CD8-positive, alpha-beta memory T cell (primary cell): Measurements from ENCODE around the gene C16orf78. TPM values are rescaled to one million over a fixed set of nuclear protein-coding genes. Genes with fewer than 3 reads are reported as not detected.

Experiments
- CTCF ChIA-PET: fragments of 350-600 bp; sonication (Branson Sonifier 250); formaldehyde crosslinking; loops from one replicate; lab custom pipeline; 2021; ENCODE audit warnings: antibody characterized with exemption; lab: Charles Lee
- POLR2A ChIA-PET: fragments of 350-600 bp; sonication (Branson Sonifier 250); formaldehyde crosslinking; loops from one replicate; lab custom pipeline; 2021; ENCODE audit warnings: antibody characterized with exemption; lab: Charles Lee
- DNase-seq, 5 donors: peaks; one replicate each; pipeline versions ENCODE4 v3.0.0 to v3.0.0-alpha.2; 2020 to 2022; ENCODE audit warnings: mixed read lengths in 1 of 5
- H3K27ac ChIP-seq: one replicate; pipeline ENCODE4 v1.7.0; 2013; ENCODE audit warnings: low read depth, mild to moderate bottlenecking, low read length, moderate library complexity
- H3K27me3 ChIP-seq: 2 replicates; pipeline ENCODE4 v1.7.0; 2013; ENCODE audit warnings: low read length, mild to moderate bottlenecking; ENCODE audit not compliant: insufficient read depth, poor library complexity, severe bottlenecking
- H3K36me3 ChIP-seq: 2 replicates; pipeline ENCODE4 v1.7.0; 2013; ENCODE audit warnings: mild to moderate bottlenecking, low read length, moderate library complexity; ENCODE audit not compliant: insufficient read depth
- H3K4me1 ChIP-seq: 2 replicates; pipeline ENCODE4 v1.7.0; 2013; ENCODE audit warnings: mild to moderate bottlenecking, low read length, moderate library complexity; ENCODE audit not compliant: insufficient read depth
- H3K4me3 ChIP-seq: 2 replicates; pipeline ENCODE4 v1.7.0; 2013; ENCODE audit warnings: mild to moderate bottlenecking, low read length
- H3K9me3 ChIP-seq: 2 replicates; pipeline ENCODE4 v1.7.0; 2013; ENCODE audit warnings: mild to moderate bottlenecking, low read length
- H3K27ac Mint-ChIP-seq, 8 donors: one replicate each; pipeline ENCODE4 v1.8.0; 2020 to 2021; ENCODE audit warnings: mixed read lengths in 8 of 8, mild to moderate bottlenecking in 6 of 8, inconsistent platforms in 3 of 8, moderate library complexity in 3 of 8
- H3K27me3 Mint-ChIP-seq, 2 donors: one replicate each; pipeline ENCODE4 v1.8.0; 2020 to 2021; ENCODE audit warnings: mixed read lengths in 2 of 2, mild to moderate bottlenecking in 1 of 2, moderate library complexity in 1 of 2
- H3K36me3 Mint-ChIP-seq, 3 donors: one replicate each; pipeline ENCODE4 v1.8.0; 2020 to 2021; ENCODE audit warnings: mixed read lengths in 3 of 3, inconsistent platforms in 1 of 3, mild to moderate bottlenecking in 1 of 3
- H3K4me1 Mint-ChIP-seq, 3 donors: one replicate each; pipeline ENCODE4 v1.8.0; 2020 to 2021; ENCODE audit warnings: mixed read lengths in 3 of 3, inconsistent platforms in 1 of 3, mild to moderate bottlenecking in 1 of 3
- H3K4me3 Mint-ChIP-seq, 7 donors: one replicate each; pipeline ENCODE4 v1.8.0; 2020 to 2021; ENCODE audit warnings: mixed read lengths in 7 of 7, mild to moderate bottlenecking in 6 of 7, moderate library complexity in 4 of 7, inconsistent platforms in 2 of 7
- H3K9me3 Mint-ChIP-seq, 5 donors: one replicate each; pipeline ENCODE4 v1.8.0; 2020 to 2022; ENCODE audit warnings: mixed read lengths in 5 of 5, mild to moderate bottlenecking in 3 of 5, moderate library complexity in 2 of 5, inconsistent platforms in 1 of 5
- polyA plus RNA-seq: library from polyadenylated mRNA; unstranded; fragments of 300-500 nt; fragmentation: Illumina TruSeq; gene quantifications from one replicate; pipeline ENCODE4 v1.2.3, GENCODE V29; 2021
- total RNA-seq, 2 experiments: library from RNA; stranded (reverse); gene quantifications; one replicate each; pipeline ENCODE4 v1.2.3, GENCODE V29; 2021

The C16orf78 gene
- total and polyA plus RNA-seq, 3 experiments from 2014 or later = not detected

GRCh38 chr16:49365711-49366509 is 7.7 kb upstream of the C16orf78 start:
- H3K36me3 Mint-ChIP-seq = no peaks in the 10 kb centered on the region
- peaks cover 4 to 7% of the 10 kb centered on the region in 2 donors for H3K27me3 Mint-ChIP-seq
- DNase-seq = no peak
- H3K4me3 Mint-ChIP-seq = no peak overlapping the region
- H3K27ac ChIP-seq = no peak overlapping the region
- no peaks in the 10 kb centered on the region for H3K4me1 ChIP-seq
- no peaks in the 10 kb centered on the region for H3K4me1 Mint-ChIP-seq
- no peak overlapping the region for H3K4me3 ChIP-seq
- H3K27me3 ChIP-seq = no peaks in the 10 kb centered on the region
- no peak overlapping the region for H3K27ac Mint-ChIP-seq
- no peaks in the 10 kb centered on the region for H3K36me3 ChIP-seq
- peaks cover 0 to 2% (median 0%) of the 10 kb centered on the region in 5 donors for H3K9me3 Mint-ChIP-seq
- H3K9me3 ChIP-seq = no peaks in the 10 kb centered on the region
- ChIA-PET POLR2A (no interaction called here), CTCF (no interaction called here)

- Histone ChIP-seq H3K27me3 (no peaks in the 10 kb centered on the region), H3K36me3 (no peaks in the 10 kb centered on the region), H3K4me3 (no peak overlapping the region), H3K27ac (no peak overlapping the region), H3K4me1 (no peaks in the 10 kb centered on the region), H3K9me3 (no peaks in the 10 kb centered on the region)
- no peak overlapping the region for H3K4me3 Mint-ChIP-seq
- H3K27ac Mint-ChIP-seq = no peak overlapping the region
- H3K27me3 Mint-ChIP-seq = peaks cover 4% of the 10 kb centered on the region in 2 donors
- ChIA-PET POLR2A (no interaction called here), CTCF (no interaction called here)
- no peak for DNase-seq
- H3K36me3 Mint-ChIP-seq = no peaks in the 10 kb centered on the region
- H3K9me3 Mint-ChIP-seq = peaks cover 0 to 2% (median 0%) of the 10 kb centered on the region in 5 donors
- H3K4me1 Mint-ChIP-seq = no peaks in the 10 kb centered on the region
These were observed 6.9 kb upstream of the C16orf78 start for GRCh38 chr16:49366669-49367068.

- Histone ChIP-seq H3K36me3 (no peaks in the 10 kb centered on the region), H3K27ac (no peak overlapping the region), H3K4me1 (no peaks in the 10 kb centered on the region), H3K9me3 (no peaks in the 10 kb centered on the region), H3K27me3 (no peaks in the 10 kb centered on the region), H3K4me3 (no peak overlapping the region)
- no peak overlapping the region for H3K27ac Mint-ChIP-seq
- no peak overlapping the region for H3K4me3 Mint-ChIP-seq
- no peaks in the 10 kb centered on the region for H3K36me3 Mint-ChIP-seq
- peaks cover 0 to 2% (median 0%) of the 10 kb centered on the region in 5 donors for H3K9me3 Mint-ChIP-seq
- H3K27me3 Mint-ChIP-seq = peaks cover 0 to 6% of the 10 kb centered on the region in 2 donors
- POLR2A ChIA-PET = no interaction called here
- H3K4me1 Mint-ChIP-seq = no peaks in the 10 kb centered on the region
- CTCF ChIA-PET = no interaction called here
- no peak for DNase-seq
These were observed 3.7 kb upstream of the C16orf78 start for GRCh38 chr16:49369651-49370611.

- H3K27me3 Mint-ChIP-seq = peaks cover 4 to 19% of the 10 kb centered on the region in 2 donors
- Histone ChIP-seq H3K9me3 (no peaks in the 10 kb centered on the region), H3K27me3 (no peaks in the 10 kb centered on the region), H3K4me1 (no peaks in the 10 kb centered on the region), H3K27ac (no peak overlapping the region), H3K4me3 (no peak overlapping the region), H3K36me3 (no peaks in the 10 kb centered on the region)
- peaks cover 0 to 2% (median 0%) of the 10 kb centered on the region in 5 donors for H3K9me3 Mint-ChIP-seq
- CTCF ChIA-PET = no interaction called here
- no peak overlapping the region for H3K27ac Mint-ChIP-seq
- H3K36me3 Mint-ChIP-seq = no peaks in the 10 kb centered on the region
- DNase-seq = no peak
- H3K4me3 Mint-ChIP-seq = no peak overlapping the region
- POLR2A ChIA-PET = no interaction called here
- H3K4me1 Mint-ChIP-seq = no peaks in the 10 kb centered on the region
These were observed 2.6 kb downstream of the C16orf78 start for GRCh38 chr16:49376206-49376605.

GRCh38 chr16:49377196-49377755 is 3.7 kb downstream of the C16orf78 start:
- Mint-ChIP-seq H3K4me3 (no peak overlapping the region), H3K4me1 (no peaks in the 10 kb centered on the region), H3K27ac (no peak overlapping the region), H3K36me3 (no peaks in the 10 kb centered on the region), H3K9me3 (peaks cover 0 to under 1% (median 0%) of the 10 kb centered on the region in 5 donors), H3K27me3 (peaks cover 4 to 19% of the 10 kb centered on the region in 2 donors)
- Histone ChIP-seq H3K36me3 (no peaks in the 10 kb centered on the region), H3K9me3 (no peaks in the 10 kb centered on the region), H3K27me3 (no peaks in the 10 kb centered on the region), H3K4me1 (no peaks in the 10 kb centered on the region), H3K27ac (no peak overlapping the region), H3K4me3 (no peak overlapping the region)
- no peak for DNase-seq
- ChIA-PET CTCF (no interaction called here), POLR2A (no interaction called here)

- H3K9me3 Mint-ChIP-seq = peaks cover 0 to 7% (median 2%) of the 10 kb centered on the region in 5 donors
- ChIA-PET CTCF (no interaction called here), POLR2A (no interaction called here)
These were observed 4.6 kb downstream of the C16orf78 start for GRCh38 chr16:49378238-49378637.

GRCh38 chr16:49378816-49379215 is 5.2 kb downstream of the C16orf78 start:
- H3K4me1 Mint-ChIP-seq = no peaks in the 10 kb centered on the region
- POLR2A ChIA-PET = no interaction called here

More at GRCh38 chr16:49378238-49378637, 4.6 kb downstream of the C16orf78 start:
- Mint-ChIP-seq H3K4me1 (no peaks in the 10 kb centered on the region), H3K4me3 (no peak overlapping the region), H3K36me3 (peaks cover 0 to 4% (median 0%) of the 10 kb centered on the region in 3 donors), H3K27me3 (peaks cover 4 to 19% of the 10 kb centered on the region in 2 donors), H3K27ac (no peak overlapping the region)
- no peak overlapping the region for H3K27ac ChIP-seq
- no peak for DNase-seq
- H3K36me3 ChIP-seq = no peaks in the 10 kb centered on the region
- H3K4me1 ChIP-seq = no peaks in the 10 kb centered on the region
- no peaks in the 10 kb centered on the region for H3K27me3 ChIP-seq
- H3K9me3 ChIP-seq = no peaks in the 10 kb centered on the region
- no peak overlapping the region for H3K4me3 ChIP-seq

More at GRCh38 chr16:49378816-49379215, 5.2 kb downstream of the C16orf78 start:
- no peaks in the 10 kb centered on the region for H3K9me3 ChIP-seq
- Mint-ChIP-seq H3K9me3 (peaks cover 0 to 12% (median 6%) of the 10 kb centered on the region in 5 donors), H3K27ac (no peak overlapping the region), H3K4me3 (no peak overlapping the region), H3K36me3 (peaks cover 0 to 4% (median 0%) of the 10 kb centered on the region in 3 donors), H3K27me3 (peaks cover 2 to 19% of the 10 kb centered on the region in 2 donors)
- H3K27ac ChIP-seq = no peak overlapping the region
- no peak overlapping the region for H3K4me3 ChIP-seq
- H3K4me1 ChIP-seq = no peaks in the 10 kb centered on the region
- H3K27me3 ChIP-seq = no peaks in the 10 kb centered on the region
- DNase-seq = no peak
- CTCF ChIA-PET = no interaction called here
- no peaks in the 10 kb centered on the region for H3K36me3 ChIP-seq
